Colon (tissue), 2 donors: Measurements from ENCODE around the gene FAM114A1.
"Not testable (repeated sequence)": the region's sequence is repeated elsewhere in the genome, so short reads cannot be mapped to it uniquely, and the experiment has no call there.

ENCODE experiments used
- FAIRE-seq: peaks from 2 replicates; lab custom pipeline; 2012; peaks lifted over from hg19 to GRCh38; lab: Jason Lieb, UNC
- donor health status: control.
- donor health status: control.

The FAM114A1 gene

GRCh38 chr4:38904090-38904666 lies 36.6 kb downstream of the FAM114A1 start:
- FAIRE-seq, result no peak

- FAIRE-seq, result no peak
These were observed 37.1 kb downstream of the FAM114A1 start for GRCh38 chr4:38904682-38905081.

DNA sequence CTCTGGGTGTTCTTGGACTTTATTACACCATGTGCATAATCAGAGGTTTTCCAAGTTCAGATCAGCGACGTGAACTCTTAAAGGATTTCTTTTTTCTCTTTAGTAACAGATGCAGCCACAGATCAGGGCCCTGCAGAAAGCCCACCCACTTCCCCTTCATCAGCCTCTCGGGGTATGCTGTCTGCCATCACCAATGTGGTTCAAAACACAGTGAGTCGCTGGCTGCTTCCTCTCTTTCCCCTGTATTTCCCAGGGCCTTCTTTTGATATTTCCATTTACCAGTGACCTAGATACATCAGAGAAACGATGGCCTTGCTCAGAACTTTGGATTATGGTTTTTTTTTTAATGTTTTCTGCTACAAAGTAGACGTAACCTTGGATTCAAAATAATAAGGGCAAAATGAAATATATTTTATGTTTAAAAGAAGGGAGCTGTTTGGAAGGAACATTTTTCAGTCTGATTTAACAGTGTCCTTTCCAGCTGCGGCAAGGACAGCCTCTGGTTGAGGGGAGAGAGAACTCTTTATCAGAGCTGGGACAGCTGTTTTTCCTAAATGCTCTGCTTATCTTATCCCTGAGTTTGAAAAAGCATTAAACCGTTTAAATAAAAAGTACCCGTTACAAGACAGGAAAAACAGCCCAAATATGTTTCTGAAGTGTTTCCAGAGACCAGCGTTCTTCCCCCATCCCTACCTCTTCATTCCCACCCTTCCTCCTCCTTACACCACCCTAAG lies 38.2 kb downstream of the FAM114A1 start:
- FAIRE-seq, result no peak

GRCh38 chr4:38907696-38908270 lies 40.2 kb downstream of the FAM114A1 start:
- FAIRE-seq, result no peak

- FAIRE-seq, result no peak
These were observed 41.4 kb downstream of the FAM114A1 start for GRCh38 chr4:38909015-38909414.

GRCh38 chr4:38911257-38911656 lies 43.7 kb downstream of the FAM114A1 start:
- FAIRE-seq, result no peak

DNA sequence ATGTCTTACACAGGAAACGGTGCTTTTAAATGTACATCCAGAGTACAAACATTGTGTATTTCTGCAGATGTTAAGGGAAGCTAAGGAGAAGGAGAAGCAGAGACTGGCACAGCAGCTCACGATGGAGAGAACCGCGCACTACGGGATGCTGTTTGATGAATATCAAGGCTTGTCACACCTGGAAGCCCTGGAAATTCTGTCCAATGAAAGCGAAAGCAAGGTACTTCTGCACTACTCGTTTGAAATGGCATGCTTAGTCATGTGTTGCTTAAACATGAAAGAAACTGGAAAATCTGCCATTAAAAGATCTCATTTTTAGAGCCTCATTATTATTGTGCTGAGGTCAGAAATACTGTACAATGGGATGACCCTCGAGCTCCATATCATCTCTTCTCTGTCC lies 47.2 kb downstream of the FAM114A1 start:
- FAIRE-seq, result no peak

GRCh38 chr4:38916267-38916666 lies 48.7 kb downstream of the FAM114A1 start:
- FAIRE-seq, result not testable (repeated sequence)

DNA sequence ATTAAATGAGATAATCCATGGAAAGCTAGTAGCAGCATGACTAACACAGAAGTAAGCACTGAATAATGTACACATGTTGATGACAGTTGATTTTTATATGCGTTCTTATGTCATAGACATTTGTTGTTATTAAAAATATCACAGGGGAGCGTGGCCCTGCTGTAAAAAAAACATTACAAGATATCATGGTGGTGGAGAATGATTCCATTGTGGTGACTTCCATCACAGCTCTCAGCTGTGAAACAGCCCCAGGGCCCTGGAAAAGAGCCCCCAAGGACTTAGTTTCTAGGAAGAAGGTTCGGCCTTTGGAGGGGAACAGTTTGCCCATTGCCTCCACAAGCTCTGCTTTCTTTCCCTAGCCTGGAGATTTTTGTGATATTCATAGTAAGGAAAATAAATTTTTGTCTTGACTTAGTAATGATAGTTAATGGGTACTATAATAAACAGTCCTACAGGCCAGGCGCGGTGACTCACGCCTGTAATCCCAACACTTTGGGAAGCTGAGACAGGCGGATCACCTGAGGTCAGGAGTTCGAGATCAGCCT lies 49.9 kb downstream of the FAM114A1 start:
- no peak for FAIRE-seq

DNA sequence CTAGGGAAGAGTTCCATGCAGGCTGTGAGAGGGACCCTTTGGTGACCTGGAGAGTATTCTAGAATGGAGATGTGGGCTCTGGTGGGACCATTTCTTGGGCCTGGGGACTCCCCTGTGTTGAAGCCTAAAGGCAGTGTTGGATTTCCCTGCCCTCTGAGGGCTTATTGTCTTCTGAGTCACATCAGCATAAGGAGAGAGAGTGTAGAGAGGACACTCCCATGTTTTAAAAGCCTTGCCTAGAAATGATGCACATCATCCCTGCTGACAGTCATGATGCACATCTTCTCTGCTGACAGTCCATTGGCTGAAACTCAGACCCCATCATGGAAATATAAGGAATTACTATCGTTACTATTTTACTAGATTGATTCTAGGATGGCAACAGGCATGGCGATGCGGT lies 51.9 kb downstream of the FAM114A1 start:
- no peak for FAIRE-seq

DNA sequence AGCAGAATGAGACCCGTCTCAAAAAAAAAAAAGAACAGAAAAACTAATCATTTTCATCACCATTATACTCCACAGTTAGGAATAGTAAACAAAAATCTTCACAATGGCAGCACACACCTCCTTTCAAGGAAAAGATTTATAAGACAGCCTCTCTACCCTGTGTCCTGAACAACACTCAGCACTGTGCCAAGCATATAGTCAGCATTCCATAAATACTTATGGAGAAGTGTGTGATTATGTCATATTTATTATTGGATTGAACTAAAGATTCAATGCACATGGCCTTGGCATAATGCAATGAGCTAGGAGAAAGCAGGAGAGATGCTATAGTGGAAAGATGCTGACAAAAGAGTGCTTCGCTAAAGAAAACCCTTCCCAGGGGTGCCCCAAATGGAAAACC lies 52.6 kb downstream of the FAM114A1 start:
- FAIRE-seq, result no peak

DNA sequence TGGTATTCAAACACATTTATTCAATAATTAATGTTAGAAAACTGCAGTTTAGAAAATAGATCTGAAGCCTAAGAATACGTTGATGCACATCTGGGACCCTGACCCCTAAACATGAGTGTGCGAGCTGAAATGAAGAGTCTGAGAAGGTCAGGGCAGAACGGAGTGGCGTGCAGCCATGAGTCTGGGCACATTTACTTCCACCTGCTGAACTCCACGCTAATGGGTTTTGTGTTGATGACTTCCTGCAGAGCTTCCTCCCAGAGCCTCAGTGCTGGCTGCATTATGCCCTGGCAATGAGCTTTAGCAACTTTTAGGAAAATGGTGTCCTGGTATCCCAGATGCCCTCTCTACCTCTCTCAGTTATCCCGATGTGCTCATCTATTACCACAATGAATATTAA lies 53.1 kb downstream of the FAM114A1 start:
- no peak for FAIRE-seq

- FAIRE-seq, result no peak
These were observed 53.5 kb downstream of the FAM114A1 start for GRCh38 chr4:38921151-38921550.

- FAIRE-seq, result no peak
These were observed 56.1 kb downstream of the FAM114A1 start for GRCh38 chr4:38923746-38924145.

DNA sequence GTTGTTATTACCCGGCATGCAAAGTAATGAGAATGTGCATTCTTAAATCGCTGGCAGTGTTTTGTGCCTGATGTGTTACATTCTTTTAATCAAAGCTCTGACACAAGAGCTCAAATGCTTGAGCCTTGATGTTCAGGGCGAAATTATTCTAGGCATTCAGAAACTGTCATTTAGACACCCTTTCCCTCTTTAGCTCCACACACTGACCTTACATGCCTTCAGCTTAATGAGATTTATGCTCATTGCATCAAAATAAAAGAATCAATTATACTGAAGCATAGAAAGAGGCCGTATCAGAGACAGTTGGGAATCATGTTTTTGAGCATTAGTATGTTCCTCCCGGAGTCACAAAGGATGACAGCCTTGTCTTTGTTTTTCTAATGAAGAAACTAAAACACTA lies 56.7 kb downstream of the FAM114A1 start:
- FAIRE-seq, result no peak

- no peak for FAIRE-seq
These were observed 58.1 kb downstream of the FAM114A1 start for GRCh38 chr4:38925492-38926413.

DNA sequence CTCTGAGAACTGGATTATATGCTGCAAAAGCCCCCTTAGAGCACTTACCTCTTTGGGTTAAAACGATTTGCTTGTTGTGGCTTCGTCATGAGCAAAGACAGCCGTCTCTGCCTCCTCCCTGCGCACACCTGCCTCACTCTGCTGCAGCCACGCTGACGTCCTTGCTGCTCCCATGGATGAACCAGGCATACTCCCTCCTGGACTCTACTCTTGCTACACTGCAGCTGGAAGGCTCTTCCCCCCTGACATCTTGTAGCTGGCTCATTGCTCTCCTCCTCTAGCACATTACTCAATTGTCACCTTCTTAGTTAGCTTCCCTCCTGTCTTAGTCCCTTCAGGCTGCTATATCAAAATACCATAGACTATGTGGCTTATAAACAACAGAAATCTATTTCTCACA lies 59.3 kb downstream of the FAM114A1 start:
- FAIRE-seq, result no peak

- no peak for FAIRE-seq
These were observed 61.0 kb downstream of the FAM114A1 start for GRCh38 chr4:38928568-38928967.

DNA sequence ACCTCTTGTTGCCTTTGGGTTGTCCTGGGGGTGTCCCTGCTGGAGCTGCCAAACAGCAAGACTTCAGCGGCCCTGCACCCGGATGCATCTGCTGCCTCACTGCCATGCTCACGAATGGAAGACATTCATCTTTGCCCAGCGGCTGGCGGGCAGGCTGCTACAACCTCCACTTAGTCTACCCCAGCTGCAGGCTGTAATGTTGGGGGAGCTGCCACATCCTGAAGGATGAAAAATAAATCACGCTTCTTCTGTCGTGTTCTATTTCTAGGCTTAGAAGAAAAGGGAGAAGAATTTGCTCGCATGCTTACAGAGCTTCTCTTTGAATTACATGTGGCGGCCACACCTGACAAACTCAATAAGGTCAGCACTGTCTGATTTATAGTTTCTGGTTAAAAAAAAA lies 61.4 kb downstream of the FAM114A1 start:
- FAIRE-seq, result no peak

- FAIRE-seq, result no peak
These were observed 62.6 kb downstream of the FAM114A1 start for GRCh38 chr4:38930204-38930603.

- FAIRE-seq, result no peak
These were observed 63.1 kb downstream of the FAM114A1 start for GRCh38 chr4:38930707-38931106.

- FAIRE-seq, result no peak
These were observed 63.5 kb downstream of the FAM114A1 start for GRCh38 chr4:38931125-38931524.
